ENCODE measurements around the gene TRAF3. TPM values are rescaled to one million over a fixed set of nuclear protein-coding genes. Genes with fewer than 3 reads are reported as not detected.

The TRAF3 gene
- total and polyA plus RNA-seq, 10 donors = 11.1 to 61.5 (median 39.1) TPM

GRCh38 chr14:102943454-102943853 lies 166.2 kb downstream of the TRAF3 start:
- TF ChIP-seq POLR2AphosphoS5 (IDR thresholded peaks at IDR 0.05) (no peak), POLR2A (IDR thresholded peaks at IDR 0.05) (no peak), CTCF (IDR thresholded peaks at IDR 0.05 in 8 of 11, conservative IDR thresholded peaks at IDR 0.05 in 3 of 11) (no peak)
- H3K4me1 ChIP-seq = peaks cover 0 to 25% (median 11%) of the 10 kb centered on the region in 6 donors
- DNase-seq = no peak
- H3K36me3 ChIP-seq = peaks cover 3 to 94% (median 71%) of the 10 kb centered on the region in 6 donors
- WGBS, 5 donors = 91 to 94% (median 93%) methylated on average over 16 of the region's 16 CpGs
- H3K27ac ChIP-seq = no peak overlapping the region
- H3K9me3 ChIP-seq = no peaks in the 10 kb centered on the region
- no peak overlapping the region for H3K4me3 ChIP-seq
- H3K27me3 ChIP-seq (replicated peaks in 1 of 7) = no peaks in the 10 kb centered on the region
- intact Hi-C loops (cut with DNase I; ENCODE audit: low total_unique reads) = no loop called here

GRCh38 chr14:102943979-102944378 lies 166.7 kb downstream of the TRAF3 start:
- no peak for DNase-seq
- Histone ChIP-seq H3K4me1 (peaks cover 0 to 29% (median 14%) of the 10 kb centered on the region in 6 donors), H3K27me3 (replicated peaks in 1 of 7) (no peaks in the 10 kb centered on the region), H3K4me3 (no peak overlapping the region), H3K27ac (no peak overlapping the region), H3K36me3 (peaks cover 3 to 93% (median 72%) of the 10 kb centered on the region in 6 donors), H3K9me3 (no peaks in the 10 kb centered on the region)
- WGBS, 5 donors = 92 to 95% (median 92%) methylated on average over 7 to 15 of the region's 15 CpGs
- intact Hi-C loops (cut with DNase I; ENCODE audit: low total_unique reads) = no loop called here
- TF ChIP-seq POLR2A (IDR thresholded peaks at IDR 0.05) (no peak), POLR2AphosphoS5 (IDR thresholded peaks at IDR 0.05) (no peak), CTCF (IDR thresholded peaks at IDR 0.05 in 8 of 11, conservative IDR thresholded peaks at IDR 0.05 in 3 of 11) (no peak)

- WGBS, 5 donors = 87 to 95% (median 94%) methylated on average over 28 to 36 of the region's 36 CpGs
- peak; percentile 71 for DNase-seq
- TF ChIP-seq POLR2AphosphoS5 (IDR thresholded peaks at IDR 0.05) (peak in 1 of 3 donors; percentile 31), POLR2A (IDR thresholded peaks at IDR 0.05) (no peak), CTCF (IDR thresholded peaks at IDR 0.05 in 8 of 11, conservative IDR thresholded peaks at IDR 0.05 in 3 of 11) (no peak)
- Histone ChIP-seq H3K36me3 (peaks cover 3 to 93% (median 73%) of the 10 kb centered on the region in 6 donors), H3K9me3 (no peaks in the 10 kb centered on the region), H3K27me3 (replicated peaks in 1 of 7) (no peaks in the 10 kb centered on the region), H3K27ac (no peak overlapping the region), H3K4me3 (no peak overlapping the region), H3K4me1 (peaks cover 0 to 36% (median 22%) of the 10 kb centered on the region in 6 donors)
- intact Hi-C loops (cut with DNase I; ENCODE audit: low total_unique reads) = no loop called here
These were observed 167.4 kb downstream of the TRAF3 start for GRCh38 chr14:102944448-102945330.

All from spleen (tissue), 11 donors.